ENCODE results near the gene MINDY1.

MINDY1 gene

DNA sequence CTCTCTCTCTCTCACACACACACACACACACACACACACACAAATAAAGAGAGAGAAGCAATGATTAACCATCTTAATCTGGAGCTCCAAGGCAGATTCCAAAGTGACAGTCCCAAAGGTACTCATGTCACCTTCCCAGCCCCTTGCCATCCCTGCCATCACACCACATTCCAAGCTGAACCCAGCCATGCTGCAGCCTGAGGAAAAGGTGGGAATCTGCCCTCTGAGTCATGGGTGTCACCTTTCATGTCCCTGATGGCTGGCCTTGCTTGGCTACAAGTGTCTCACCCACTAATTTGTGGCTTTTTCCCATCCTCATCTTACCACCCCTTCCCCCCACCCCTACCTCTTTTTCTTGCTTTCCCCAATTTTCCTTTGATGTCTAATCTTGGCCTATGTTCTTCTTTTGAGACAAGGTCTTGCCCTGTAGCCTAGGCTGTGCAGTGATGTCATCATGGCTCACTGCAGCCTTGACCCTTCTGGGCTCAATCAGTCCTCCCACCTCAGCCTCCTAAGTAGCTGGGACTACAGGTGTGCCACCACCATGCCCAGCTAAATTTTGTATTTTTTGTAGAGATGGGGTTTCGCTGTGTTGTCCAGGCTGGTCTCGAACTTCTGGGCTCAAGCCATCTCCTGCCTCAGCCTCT is 21.4 kb downstream of the MINDY1 start:
- DNase-seq = no peak

DNA sequence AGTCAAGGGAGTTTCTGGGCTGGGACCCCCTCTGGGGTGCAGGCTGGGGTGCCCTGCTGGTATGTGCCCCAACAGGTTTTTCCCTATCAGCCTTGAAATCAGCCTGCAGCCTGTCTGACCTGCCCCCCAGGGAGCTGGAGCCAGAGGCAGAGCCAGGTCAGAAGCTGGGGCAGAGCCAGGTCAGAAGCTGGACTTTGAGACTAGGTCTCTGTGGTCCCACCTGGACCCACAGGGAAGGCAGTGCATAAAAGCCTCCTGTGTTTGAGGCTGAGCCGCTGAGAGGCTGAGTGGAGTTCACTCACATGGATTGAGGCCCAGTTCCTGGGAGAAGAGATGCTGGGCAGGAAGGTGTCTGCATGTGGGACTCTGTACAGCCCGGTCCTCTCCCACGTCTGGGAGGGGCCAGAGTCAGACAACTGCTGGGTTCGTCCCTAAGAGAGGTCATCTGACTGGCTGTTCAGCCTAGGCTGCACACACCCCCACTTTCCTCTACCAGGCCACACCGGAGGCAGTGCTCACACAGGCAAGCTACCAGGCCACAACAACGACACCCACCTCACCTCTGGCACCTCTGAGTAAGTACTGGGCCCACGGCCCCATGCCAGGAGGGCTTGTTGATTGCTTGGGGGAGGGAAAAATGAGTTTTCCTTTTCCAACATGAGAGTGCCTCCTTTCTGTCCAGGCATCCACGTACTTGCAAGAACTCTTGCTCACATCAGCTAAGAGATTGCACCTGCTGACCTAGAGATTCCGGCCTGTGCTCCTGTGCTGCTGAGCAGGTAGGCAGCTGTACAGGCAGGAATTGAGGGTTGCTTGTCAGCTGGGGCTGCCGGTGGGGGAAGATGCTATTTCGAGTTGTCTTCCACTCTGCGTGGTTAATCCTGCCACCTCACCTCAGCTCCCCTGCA is 24.6 kb downstream of the MINDY1 start, which contains the start of gene ANXA9:
Gene ANXA9, plus strand, starts transcription at position 488 of the 908 bp plus-strand sequence. CDS start 814 bp downstream, outside the sequence.
- DNase-seq = no peak

DNA sequence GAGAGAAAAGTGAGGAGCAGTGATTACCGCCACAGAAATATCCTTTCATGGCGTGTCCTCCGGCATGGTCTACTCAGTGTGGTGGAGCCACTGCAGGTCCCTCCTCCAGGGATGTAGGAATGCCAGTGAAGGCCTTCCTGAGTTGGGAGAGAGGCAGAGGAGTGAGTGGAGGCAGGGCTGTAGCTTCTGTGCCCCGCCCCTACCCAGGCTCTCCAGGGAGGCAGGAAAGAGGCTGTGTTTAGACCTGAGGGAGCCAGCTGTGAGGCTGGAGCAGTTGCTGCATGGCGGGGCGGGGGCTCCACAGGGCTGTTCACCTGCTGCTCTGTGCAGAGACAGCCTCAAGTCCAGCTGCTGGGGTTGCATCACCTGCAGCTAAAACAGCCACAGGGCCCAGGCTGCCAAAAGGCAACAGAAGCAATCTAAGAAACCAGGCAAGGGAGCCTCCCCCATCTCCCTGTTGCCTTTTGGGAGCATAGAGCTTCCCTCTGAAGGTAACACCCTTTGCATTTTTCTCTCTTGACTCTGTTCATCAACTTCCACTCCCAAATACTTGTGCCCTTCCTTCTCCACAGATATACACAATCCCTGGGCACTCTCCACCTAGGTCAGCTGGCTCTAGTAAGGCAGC is 25.4 kb downstream of the MINDY1 start:
- DNase-seq = no peak

DNA sequence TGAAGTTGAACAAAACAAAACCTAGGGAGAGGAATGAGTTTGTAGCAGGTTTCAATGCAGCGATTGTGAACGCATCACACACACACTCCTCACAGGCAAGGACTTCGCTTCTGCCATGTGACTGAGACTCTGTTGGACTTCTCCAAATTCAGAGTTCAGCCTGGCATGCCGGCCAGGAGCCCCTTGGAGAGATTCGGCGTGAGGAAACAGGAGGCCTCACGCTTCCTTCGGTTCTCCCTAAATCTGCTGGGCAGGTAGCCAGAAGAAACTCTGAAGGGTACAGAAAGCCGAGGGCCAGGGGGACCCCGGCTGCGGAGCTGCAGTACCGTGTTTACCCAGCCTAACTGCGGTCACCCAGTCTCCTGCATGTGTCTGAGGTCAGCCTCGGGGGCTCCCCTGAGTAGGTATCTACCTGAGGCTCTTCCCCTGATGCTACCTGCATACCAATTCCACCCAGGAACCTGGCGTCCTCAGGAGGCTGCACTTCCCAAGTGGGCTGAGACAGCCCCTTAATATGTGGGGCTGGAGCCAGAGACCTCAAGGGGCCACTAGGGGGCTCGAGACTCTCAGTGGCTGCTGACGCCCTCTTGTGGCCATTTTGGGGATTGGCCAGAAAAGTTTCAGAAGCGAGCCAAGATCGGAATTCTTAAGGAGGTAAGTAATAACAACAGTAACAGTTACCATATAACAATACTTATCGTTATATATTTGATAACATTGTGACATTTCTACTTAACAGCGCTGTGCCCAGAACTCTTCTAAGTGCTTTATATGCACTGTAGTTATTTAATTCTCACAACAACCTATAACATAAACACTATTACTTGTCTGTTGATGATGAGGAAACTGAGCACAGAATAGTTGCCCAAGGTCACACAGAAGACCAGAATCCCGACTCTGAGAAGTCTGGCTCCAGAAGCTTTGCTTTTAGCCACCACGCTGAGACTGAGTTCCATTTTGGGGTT is 27.3 kb downstream of the MINDY1 start:
- DNase-seq = peak; percentile 51 to 79

DNA sequence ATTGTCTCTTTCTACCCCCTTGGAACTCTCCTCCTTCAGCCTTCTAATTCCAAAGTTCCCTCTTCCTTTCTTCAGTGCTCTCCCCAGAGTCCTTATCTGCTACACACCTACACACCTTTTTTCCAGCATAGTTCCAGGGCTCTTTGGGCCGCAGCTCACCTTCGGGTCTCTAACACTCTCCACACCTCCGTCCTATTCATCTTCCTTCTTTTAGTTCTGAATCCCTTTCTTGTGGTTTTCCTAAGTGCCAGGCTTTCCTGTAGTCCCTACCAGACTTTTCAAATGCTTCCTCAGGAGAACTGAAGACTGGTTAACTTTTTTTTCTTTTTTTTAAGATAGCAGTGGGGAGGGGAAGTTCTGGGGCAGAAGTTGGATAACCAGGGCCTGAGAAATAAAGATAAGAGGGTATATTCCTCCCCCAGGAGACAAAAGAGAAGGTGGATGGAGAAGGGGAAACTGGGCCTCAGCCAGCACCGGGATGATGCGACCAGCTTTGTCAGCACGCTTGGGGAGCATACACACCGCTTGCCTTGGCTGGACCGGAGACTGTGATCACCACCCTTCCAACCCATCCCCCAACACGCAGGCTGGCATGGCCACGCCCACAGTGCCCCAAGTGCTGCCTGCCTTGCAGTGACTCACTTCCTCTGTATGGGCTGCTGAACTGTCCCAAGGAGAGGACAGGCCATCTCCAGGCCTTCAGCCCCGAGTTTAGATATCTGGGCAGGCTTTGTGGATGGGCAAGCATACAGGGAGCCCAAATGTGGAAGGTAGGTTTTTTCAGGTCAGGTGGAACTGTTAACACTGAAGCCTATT is 29.6 kb downstream of the MINDY1 start:
- DNase-seq = peak; percentile 78 to 84

GRCh38 chr1:150976401-150976821 is 30.3 kb downstream of the MINDY1 start:
- DNase-seq = no peak

- DNase-seq = peak in 1 of 2 experiments; percentile 19
Observed at GRCh38 chr1:150974580-150975478, 31.9 kb downstream of the MINDY1 start, which contains the start of gene CERS2. Gene CERS2 (minus strand): TSS chr1:150974835. CDS start chr1:150969090, 5,745 bp downstream.

- no peak for DNase-seq
Observed at GRCh38 chr1:150973836-150974579, 32.7 kb downstream of the MINDY1 start.

DNA sequence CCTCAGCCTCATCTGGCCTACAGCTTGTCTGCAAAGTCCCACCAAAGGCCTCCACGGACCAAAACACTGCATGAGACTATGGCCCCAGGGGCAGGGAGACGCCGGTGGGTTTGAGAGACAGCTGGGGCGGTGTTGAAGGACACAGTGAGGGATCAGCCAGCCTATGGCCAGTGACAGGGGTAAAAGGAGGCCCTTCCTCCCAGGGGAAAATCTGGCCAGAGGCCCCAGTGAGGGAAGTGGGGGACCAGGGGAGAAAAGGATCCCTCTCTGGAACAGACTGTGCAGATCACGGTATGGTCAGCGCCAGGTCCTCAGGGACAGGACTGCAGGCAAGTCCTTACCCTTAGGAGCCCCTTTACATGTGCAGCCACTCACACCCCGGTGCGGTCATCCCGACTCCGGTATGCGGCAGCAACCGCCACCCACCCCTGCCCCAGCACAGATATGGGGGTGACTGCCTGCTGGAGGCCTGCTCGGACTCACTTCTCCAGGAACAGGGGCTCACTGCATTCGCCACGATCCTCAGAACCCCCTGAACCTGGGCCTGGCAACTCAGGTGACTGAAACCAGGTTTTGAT is 33.4 kb downstream of the MINDY1 start:
- DNase-seq = no peak

GRCh38 chr1:150972417-150972940 is 34.2 kb downstream of the MINDY1 start:
- no peak for DNase-seq

DNA sequence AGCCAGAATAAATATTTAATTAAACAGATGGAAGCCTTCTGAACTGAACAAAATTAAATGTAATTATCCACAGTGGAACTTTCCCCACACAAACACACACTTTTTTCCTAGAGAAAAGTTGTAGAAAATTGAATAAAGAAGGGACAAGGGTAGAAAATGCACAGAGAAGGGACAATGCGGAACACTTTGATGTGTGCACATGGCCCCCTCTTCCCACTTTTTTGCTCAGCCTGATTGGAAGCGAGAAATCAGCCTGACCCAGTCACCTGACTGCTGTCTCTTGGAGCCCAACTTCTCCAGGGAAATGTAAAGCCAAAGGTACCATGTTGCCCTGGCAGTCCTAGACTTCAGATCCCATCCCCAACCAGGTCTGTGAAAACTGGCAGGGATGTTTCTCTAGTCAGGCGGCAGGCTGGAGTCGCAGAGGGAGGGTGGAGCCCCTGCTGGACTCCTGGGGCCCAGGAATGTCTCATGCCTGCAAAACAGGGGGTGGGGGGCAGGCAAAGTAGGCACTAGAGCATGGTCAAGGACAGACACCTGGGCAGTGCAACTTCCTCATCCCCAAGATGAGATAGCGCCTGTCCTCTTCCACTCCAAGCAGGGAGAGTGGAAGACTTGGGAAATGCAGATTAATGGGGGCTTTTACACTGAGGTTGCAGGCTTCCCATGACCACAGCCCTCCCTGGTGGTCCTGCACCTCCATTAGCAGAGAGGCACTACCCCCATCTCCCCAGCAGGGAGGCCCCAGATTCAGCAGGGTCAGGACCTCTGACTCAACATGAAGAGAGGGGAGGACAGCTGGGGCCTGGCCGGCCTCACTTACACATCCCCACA is 34.9 kb downstream of the MINDY1 start:
- DNase-seq = no peak

DNA sequence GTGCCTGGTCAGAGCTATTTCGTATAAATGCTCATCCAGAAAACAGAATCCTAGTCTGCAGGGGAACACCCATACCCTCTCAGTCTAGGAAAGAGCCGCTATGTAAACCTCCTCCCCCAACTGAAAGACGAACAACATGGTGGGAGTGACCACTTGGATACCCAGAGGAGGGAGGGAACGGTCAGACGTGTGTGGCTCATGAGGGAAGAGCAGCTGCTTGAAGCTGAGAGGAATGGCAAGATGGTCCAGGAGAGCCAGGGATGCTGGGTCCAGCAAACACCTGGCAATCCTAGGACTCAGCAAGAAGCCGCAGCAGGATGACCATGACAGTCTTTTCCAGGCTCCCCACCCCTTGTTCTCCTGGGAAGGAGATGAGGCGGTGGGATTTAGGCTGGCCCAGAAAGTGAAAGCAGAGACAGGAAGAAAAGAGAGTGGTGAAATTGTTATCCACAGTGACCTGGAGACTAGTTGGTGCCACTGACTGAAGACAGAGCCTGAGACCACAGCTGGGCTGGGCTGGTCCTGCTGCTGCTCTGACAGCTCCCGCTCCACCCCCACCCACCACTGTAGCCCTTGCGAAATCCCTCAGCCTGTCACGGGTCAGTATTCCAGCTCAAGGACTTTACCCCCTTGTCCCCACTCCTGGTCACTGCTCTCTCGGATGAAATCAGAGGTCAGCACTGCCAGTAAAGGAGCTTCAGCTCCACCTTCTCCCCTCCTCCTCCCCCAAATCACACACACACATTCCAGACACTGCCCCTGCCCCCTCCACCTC is 35.7 kb downstream of the MINDY1 start:
- DNase-seq = no peak

- no peak for DNase-seq
Observed at GRCh38 chr1:150969626-150970025, 37.1 kb downstream of the MINDY1 start.

DNA sequence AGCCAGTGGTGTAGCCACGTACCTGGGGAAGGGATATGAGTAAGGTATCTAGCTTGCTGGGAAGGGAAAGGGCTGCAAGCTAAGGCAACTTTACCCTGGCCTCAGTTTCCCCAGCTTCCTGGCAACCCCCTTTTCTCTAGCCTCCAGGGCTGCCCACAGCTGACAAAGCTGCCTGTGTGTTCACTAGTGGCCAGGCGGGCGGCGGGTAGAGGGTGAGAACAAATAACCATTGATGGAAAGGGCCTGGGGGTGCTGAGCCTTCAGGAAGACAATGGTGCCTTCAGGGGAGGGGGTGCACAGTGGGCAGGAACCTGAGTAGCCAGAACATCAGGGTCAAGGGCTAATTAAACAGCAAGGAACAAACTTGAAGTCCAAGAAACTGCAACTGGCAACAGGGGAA is 38.2 kb downstream of the MINDY1 start:
- no peak for DNase-seq

- DNase-seq = no peak
Observed at GRCh38 chr1:150967936-150968335, 38.8 kb downstream of the MINDY1 start.

DNA sequence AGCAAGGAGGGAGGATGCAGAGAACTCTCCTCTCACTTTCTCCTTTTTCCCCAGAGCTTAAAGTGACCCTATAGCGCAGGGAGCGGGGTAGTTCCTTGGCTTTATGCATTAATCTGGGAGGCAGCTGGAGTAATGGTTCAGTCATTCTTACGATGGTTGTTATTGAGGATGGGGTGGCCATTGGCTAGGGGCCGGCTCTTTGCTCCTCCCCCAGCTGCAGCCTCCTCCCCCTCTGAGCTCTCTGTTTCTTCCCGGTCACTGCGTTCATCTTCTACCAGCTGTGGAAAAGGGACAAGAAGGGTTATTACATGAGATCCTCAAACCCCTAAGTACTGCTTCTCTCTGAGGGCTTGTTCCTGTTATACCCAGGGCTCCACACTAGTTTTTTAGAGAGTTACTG is 40.7 kb downstream of the MINDY1 start:
- no peak for DNase-seq

GRCh38 chr1:150965605-150966004 is 41.1 kb downstream of the MINDY1 start:
- DNase-seq = no peak
